H9 (cell line): ENCODE measurements around the gene FXYD2. TPM values are rescaled to one million over a fixed set of nuclear protein-coding genes. Genes with fewer than 3 reads are reported as not detected.

ENCODE experiments used
- DNase-seq: peaks from one replicate; pipeline ENCODE4 v3.0.0-alpha.2; 2017
- H2AFZ ChIP-seq: one replicate; pipeline ENCODE4 v1.6.1; 2013; ENCODE audit warnings: mild to moderate bottlenecking, low read length, control low read depth, moderate library complexity
- H2AK5ac ChIP-seq: 2 replicates; pipeline ENCODE4 v1.6.1; 2013; ENCODE audit warnings: low read length, control low read depth, mixed read lengths; ENCODE audit not compliant: insufficient read length
- H2BK120ac ChIP-seq: one replicate; pipeline ENCODE4 v1.6.1; 2013; ENCODE audit warnings: low read depth, mild to moderate bottlenecking, low read length, control low read depth, inconsistent platforms; ENCODE audit not compliant: poor library complexity, severe bottlenecking
- H2BK12ac ChIP-seq: 2 replicates; pipeline ENCODE4 v1.6.1; 2013; ENCODE audit warnings: low read length, control low read depth, mixed read lengths, low read depth; ENCODE audit not compliant: insufficient read length
- H2BK15ac ChIP-seq: 2 replicates; pipeline ENCODE4 v1.6.1; 2013; ENCODE audit warnings: low read depth, low read length, control low read depth
- H2BK20ac ChIP-seq: one replicate; pipeline ENCODE4 v1.6.1; 2013; ENCODE audit warnings: low read depth, mild to moderate bottlenecking, low read length, control low read depth, inconsistent platforms; ENCODE audit not compliant: poor library complexity, severe bottlenecking
- H2BK5ac ChIP-seq: 2 replicates; pipeline ENCODE4 v1.6.1; 2013; ENCODE audit warnings: low read length, control low read depth, mixed read lengths; ENCODE audit not compliant: insufficient read length
- H3K14ac ChIP-seq: 2 replicates; pipeline ENCODE4 v1.6.1; 2013; ENCODE audit warnings: low read length, control low read depth; ENCODE audit not compliant: insufficient read depth
- H3K18ac ChIP-seq: 2 replicates; pipeline ENCODE4 v1.6.1; 2013; ENCODE audit warnings: low read depth, mild to moderate bottlenecking, mixed read lengths, low read length, control low read depth; ENCODE audit not compliant: insufficient read length
- H3K23ac ChIP-seq: 2 replicates; pipeline ENCODE4 v1.6.1; 2013; ENCODE audit warnings: low read length, control low read depth, mixed read lengths, low read depth; ENCODE audit not compliant: insufficient read length
- H3K23me2 ChIP-seq: 2 replicates; pipeline ENCODE4 v1.6.1; 2013; ENCODE audit warnings: low read depth, mild to moderate bottlenecking, mixed read lengths, low read length, control low read depth; ENCODE audit not compliant: insufficient read length, poor library complexity, severe bottlenecking
- H3K27ac ChIP-seq: 2 replicates; pipeline ENCODE4 v1.5.1; 2013; ENCODE audit warnings: low read length, control low read depth, mixed read lengths, low read depth; ENCODE audit not compliant: insufficient read length
- H3K27me3 ChIP-seq: 2 replicates; pipeline ENCODE4 v1.6.1; 2013; ENCODE audit warnings: low read length, control low read depth, inconsistent platforms; ENCODE audit not compliant: insufficient read depth
- H3K4ac ChIP-seq: 2 replicates; pipeline ENCODE4 v1.6.1; 2013; ENCODE audit warnings: low read depth, mild to moderate bottlenecking, control low read depth, inconsistent platforms, low read length, moderate library complexity
- H3K4me1 ChIP-seq: 2 replicates; pipeline ENCODE4 v1.6.1; 2013; ENCODE audit warnings: low read length, control low read depth, inconsistent platforms; ENCODE audit not compliant: insufficient read depth
- H3K4me2 ChIP-seq: 2 replicates; pipeline ENCODE4 v1.6.1; 2013; ENCODE audit warnings: low read length, control low read depth, mixed read lengths; ENCODE audit not compliant: insufficient read length, insufficient read depth
- H3K56ac ChIP-seq: 2 replicates; pipeline ENCODE4 v1.6.1; 2013; ENCODE audit warnings: low read depth, mild to moderate bottlenecking, mixed read lengths, low read length, control low read depth; ENCODE audit not compliant: insufficient read length
- H3K79me1 ChIP-seq: 2 replicates; pipeline ENCODE4 v1.6.1; 2013; ENCODE audit warnings: low read depth, mild to moderate bottlenecking, moderate library complexity, low read length, control low read depth, inconsistent platforms; ENCODE audit not compliant: insufficient read depth, poor library complexity, severe bottlenecking
- H3K79me2 ChIP-seq: 2 replicates; pipeline ENCODE4 v1.6.1; 2013; ENCODE audit warnings: low read length, control low read depth, inconsistent platforms; ENCODE audit not compliant: insufficient read depth
- H3K9ac ChIP-seq: 2 replicates; pipeline ENCODE4 v1.6.1; 2013; ENCODE audit warnings: low read length, control low read depth, mixed read lengths; ENCODE audit not compliant: insufficient read length; ENCODE audit errors: extremely low read depth
- H3K9me3 ChIP-seq: one replicate; pipeline ENCODE4 v1.6.1; 2013; ENCODE audit warnings: low read depth, low read length, inconsistent platforms; ENCODE audit not compliant: control insufficient read depth
- H3T11ph ChIP-seq: one replicate; pipeline ENCODE4 v1.6.1; 2013; ENCODE audit warnings: mild to moderate bottlenecking, low read length, control low read depth, inconsistent platforms
- H4K20me1 ChIP-seq: one replicate; pipeline ENCODE4 v1.6.1; 2013; ENCODE audit not compliant: control insufficient read depth, insufficient read length, insufficient read depth
- H4K5ac ChIP-seq: 2 replicates; pipeline ENCODE4 v1.6.1; 2013; ENCODE audit warnings: low read depth, mild to moderate bottlenecking, mixed read lengths, low read length, control low read depth; ENCODE audit not compliant: insufficient read length
- H4K8ac ChIP-seq: replicated peaks from 2 replicates; pipeline ENCODE4 v1.6.1; 2013; ENCODE audit warnings: low read length, control low read depth, mixed read lengths, low read depth; ENCODE audit not compliant: insufficient read length
- H4K91ac ChIP-seq: 2 replicates; pipeline ENCODE4 v1.6.1; 2013; ENCODE audit warnings: low read depth, mild to moderate bottlenecking, moderate library complexity, mixed read lengths, low read length, control low read depth; ENCODE audit not compliant: insufficient read length
- H3K27ac Mint-ChIP-seq, 3 experiments: 2 replicates in 2 of 3; 3 replicates in 1 of 3; pipeline ENCODE4 v1.8.0; 2020 to 2021; ENCODE audit warnings: mixed read lengths in 3 of 3, mild to moderate bottlenecking in 1 of 3, moderate library complexity in 1 of 3
- H3K27me3 Mint-ChIP-seq: 2 replicates; pipeline ENCODE4 v1.8.0; 2021; ENCODE audit warnings: low read depth, mild to moderate bottlenecking, moderate library complexity, mixed read lengths
- H3K36me3 Mint-ChIP-seq, 3 experiments: 2 replicates in 2 of 3; 3 replicates in 1 of 3; pipeline ENCODE4 v1.8.0; 2020 to 2021; ENCODE audit warnings: low read depth in 3 of 3, mixed read lengths in 3 of 3; ENCODE audit not compliant: insufficient read depth in 1 of 3
- H3K4me1 Mint-ChIP-seq, 2 experiments: 2 replicates each; pipeline ENCODE4 v1.8.0; 2020; ENCODE audit warnings: mixed read lengths in 2 of 2
- H3K4me3 Mint-ChIP-seq, 2 experiments: 2 replicates in 1 of 2; 3 replicates in 1 of 2; pipeline ENCODE4 v1.8.0; 2020 to 2021; ENCODE audit warnings: mild to moderate bottlenecking in 2 of 2, mixed read lengths in 2 of 2, moderate library complexity in 1 of 2
- H3K9me3 Mint-ChIP-seq, 2 experiments: 2 replicates in 1 of 2; 3 replicates in 1 of 2; pipeline ENCODE4 v1.8.0; 2020; ENCODE audit warnings: mild to moderate bottlenecking in 2 of 2, mixed read lengths in 2 of 2, moderate library complexity in 1 of 2
- CTCF ChIP-seq: fragments of 200-600 bp; sonication (generic); conservative IDR thresholded peaks from 3 replicates; pipeline ENCODE4 v1.8.0; 2021; ENCODE audit warnings: antibody characterized with exemption, mild to moderate bottlenecking
- WGBS: extraction: QIAGEN DNeasy Blood & Tissue Kit; methylation state at CpG from one replicate; pipeline ENCODE4 v1.1.7; 2013; ENCODE audit warnings: missing lambda C conversion rate, low lambda C conversion rate, mixed read lengths; ENCODE audit not compliant: insufficient read length; ENCODE audit errors: extremely low coverage; 5-methylcytosine and 5-hydroxymethylcytosine counted together
- total RNA-seq: library from RNA; stranded (reverse); gene quantifications from 2 replicates; pipeline ENCODE4 v1.2.1, GENCODE V29; 2021

FXYD2 gene
- total RNA-seq, 1 experiment from 2014 or later: 0.79 TPM

DNA sequence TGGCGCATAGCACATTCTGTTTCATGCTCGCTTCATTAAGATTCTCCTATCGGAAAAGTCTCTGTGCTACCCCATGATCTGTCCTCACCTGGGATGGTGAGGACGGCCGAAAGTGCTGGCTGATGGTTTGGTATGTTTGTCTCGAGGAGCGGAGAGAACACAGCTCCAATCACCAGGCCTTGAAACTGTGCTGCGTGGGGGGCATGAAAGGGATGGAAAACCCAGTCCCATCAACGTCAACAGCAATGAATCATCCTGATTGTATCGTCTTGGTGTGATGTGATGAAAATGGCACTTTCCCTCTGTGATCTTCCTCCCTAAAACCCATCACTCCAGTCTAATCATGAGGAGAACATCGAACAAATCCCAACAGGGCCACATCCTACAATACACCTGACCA lies 43.5 kb upstream of the FXYD2 start:
- Histone ChIP-seq H3K23ac (no peak overlapping the region), H3K14ac (no peak overlapping the region), H2AK5ac (no peak overlapping the region), H2BK20ac (no peak overlapping the region), H2BK120ac (no peak overlapping the region), H2AFZ (no peak overlapping the region), H3K4me2 (no peak overlapping the region), H4K5ac (no peak overlapping the region), H3K4ac (no peak overlapping the region), H3T11ph (no peak overlapping the region), H3K9me3 (no peaks in the 10 kb centered on the region), H3K79me2 (no peaks in the 10 kb centered on the region), H3K79me1 (no peaks in the 10 kb centered on the region), H3K4me1 (peaks cover 4% of the 10 kb centered on the region; the same call in 1 of the 2 replicates), H2BK12ac (no peak overlapping the region), H3K27ac (no peak overlapping the region), H4K8ac (no peak overlapping the region), H4K20me1 (no peaks in the 10 kb centered on the region), H2BK15ac (no peak overlapping the region), H3K56ac (no peak overlapping the region), H3K18ac (no peak overlapping the region), H2BK5ac (no peak overlapping the region), H3K27me3 (no peaks in the 10 kb centered on the region), H3K9ac (no peak overlapping the region), H4K91ac (no peak overlapping the region), H3K23me2 (no peaks in the 10 kb centered on the region)
- DNase-seq: no peak
- Mint-ChIP-seq H3K4me3 (no peak overlapping the region; a peak in 1 of 5 replicates), H3K27ac (no peak overlapping the region), H3K4me1 (peaks cover 27 to 46% of the 10 kb centered on the region in 2 experiments), H3K36me3 (0 out of 7 replicates have a peak, but pooled peaks cover 0 to 3% (median 0%) of the 10 kb centered on the region in 3 experiments), H3K9me3 (no peaks in the 10 kb centered on the region), H3K27me3 (peaks cover 16% of the 10 kb centered on the region)
- WGBS: no CpG with 5 or more reads among the region's 11 CpGs
- TF ChIP-seq CTCF: no peak
